GM19467 (cell line): ENCODE results near the gene RPS6KC1.
"Not testable (repeated sequence)": the region's sequence is repeated elsewhere in the genome, so short reads cannot be mapped to it uniquely, and the experiment has no call there.

Experiments used
- ATAC-seq: cut with Tn5 transposase; IDR thresholded peaks from one replicate; pipeline ENCODE4 v1.9.1; 2021; ENCODE audit warnings: mild to moderate bottlenecking, moderate library complexity; ENCODE audit not compliant: unreplicated experiment

The RPS6KC1 gene

DNA sequence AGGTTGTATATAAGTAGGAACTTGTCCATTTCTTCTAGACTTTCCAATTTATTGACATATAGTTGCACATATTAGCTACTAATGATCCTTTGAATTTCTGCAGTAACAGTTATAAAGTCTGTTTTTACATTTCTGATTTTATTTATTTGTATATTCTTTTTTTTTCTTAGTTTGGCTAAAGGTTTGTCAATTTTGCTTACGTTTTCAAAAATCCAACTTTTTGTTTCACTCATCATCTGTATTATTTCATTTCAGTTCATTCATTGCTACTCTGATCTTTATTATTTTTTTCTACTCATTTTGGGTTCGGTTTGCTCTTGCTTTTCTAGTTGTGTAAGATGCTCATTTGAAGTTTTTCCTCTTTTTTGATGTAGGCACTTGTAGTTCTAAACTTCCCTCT, 97.9 kb downstream of the RPS6KC1 start:
- no peak for ATAC-seq

DNA sequence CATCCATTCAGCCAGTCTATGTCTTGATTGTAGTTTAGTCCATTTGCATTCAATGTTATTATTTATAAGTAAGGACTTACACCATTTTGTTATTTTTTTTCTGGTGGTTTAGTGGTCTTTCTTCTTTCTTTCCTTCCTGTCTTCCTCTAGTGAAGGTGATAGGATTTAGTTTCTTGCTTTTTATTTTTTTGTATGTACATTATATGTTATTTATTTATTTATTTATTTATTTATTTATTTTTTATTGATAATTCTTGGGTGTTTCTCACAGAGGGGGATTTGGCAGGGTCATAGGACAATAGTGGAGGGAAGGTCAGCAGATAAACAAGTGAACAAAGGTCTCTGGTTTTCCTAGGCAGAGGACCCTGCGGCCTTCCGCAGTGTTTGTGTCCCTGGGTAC, 99.0 kb downstream of the RPS6KC1 start:
- ATAC-seq: not testable (repeated sequence)

- ATAC-seq: no peak
Observed at GRCh38 chr1:213154056-213154685, 103.1 kb downstream of the RPS6KC1 start.

DNA sequence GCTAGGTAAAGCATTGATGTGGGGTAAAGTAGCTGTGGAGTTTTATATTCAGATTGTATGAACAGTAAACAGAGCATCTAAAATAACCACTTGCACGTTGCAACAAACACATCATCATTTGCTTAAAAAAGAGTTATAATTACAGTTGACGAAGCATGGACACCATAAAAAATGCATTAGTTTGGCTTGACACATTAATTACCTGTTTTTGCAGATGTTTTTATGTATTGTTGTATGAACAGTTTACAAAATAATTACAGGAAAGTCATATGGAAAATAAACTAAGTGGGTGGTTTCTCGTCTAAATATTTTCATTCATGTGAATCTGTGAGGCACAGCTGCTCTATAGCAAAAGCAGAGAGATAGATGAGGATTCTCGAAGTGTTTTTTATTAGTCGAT, 108.3 kb downstream of the RPS6KC1 start:
- ATAC-seq: no peak

DNA sequence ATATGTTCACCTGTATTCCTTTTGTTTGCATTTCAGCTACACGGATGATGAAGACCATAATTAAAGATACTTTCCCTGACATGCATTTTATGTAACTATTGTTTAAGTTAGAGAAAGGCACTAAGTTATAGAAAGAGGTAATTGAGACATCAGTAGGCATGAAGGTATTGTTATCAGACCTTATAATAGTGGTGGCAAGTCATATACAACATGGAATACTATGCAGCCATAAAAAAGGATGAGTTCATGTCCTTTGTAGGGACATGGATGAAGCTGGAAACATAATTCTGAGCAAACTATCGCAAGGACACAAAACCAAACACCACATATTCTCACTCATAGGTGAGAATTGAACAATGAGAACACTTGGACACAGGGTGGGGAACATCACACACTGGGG, 109.4 kb downstream of the RPS6KC1 start:
- not testable (repeated sequence) for ATAC-seq

DNA sequence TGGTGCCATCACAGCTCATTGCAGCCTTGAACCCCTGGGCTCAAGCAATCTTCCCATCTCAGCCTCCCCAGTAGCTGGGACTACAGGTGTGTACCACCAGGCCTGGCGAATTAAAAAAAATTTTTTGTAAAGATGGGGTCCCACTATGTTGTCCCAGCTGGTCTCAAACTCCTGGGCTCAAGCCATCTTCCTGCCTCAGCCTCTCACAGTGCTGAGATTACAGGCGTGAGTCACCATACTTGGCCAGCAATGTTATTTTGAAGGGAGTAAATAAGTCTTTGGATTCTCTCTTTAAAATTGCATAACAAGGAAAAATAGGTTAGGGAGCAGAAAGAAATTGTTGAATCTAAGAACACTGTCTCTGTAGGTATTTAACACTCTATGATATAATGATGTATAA, 111.3 kb downstream of the RPS6KC1 start:
- ATAC-seq: no peak

DNA sequence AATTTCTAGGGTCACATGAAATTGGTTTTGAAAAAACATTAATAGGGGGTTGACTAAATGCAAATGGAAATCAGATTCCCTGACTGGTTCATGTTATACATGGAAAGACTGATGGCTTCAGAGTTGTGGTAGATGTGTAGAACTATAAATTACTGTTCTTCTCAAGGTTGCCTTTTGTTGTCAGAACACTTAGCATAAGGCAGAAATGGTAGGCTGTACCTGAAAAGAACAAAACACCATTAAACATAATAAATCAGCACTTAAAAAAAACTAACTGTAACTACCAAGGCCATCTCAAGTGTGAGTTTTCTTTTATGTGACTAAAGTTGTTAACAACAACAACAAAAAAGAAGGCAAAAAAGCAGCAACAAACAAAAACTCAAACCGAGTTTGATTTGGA, 111.8 kb downstream of the RPS6KC1 start:
- no peak for ATAC-seq

- ATAC-seq: no peak
Observed at GRCh38 chr1:213163278-213163711, 112.3 kb downstream of the RPS6KC1 start.

DNA sequence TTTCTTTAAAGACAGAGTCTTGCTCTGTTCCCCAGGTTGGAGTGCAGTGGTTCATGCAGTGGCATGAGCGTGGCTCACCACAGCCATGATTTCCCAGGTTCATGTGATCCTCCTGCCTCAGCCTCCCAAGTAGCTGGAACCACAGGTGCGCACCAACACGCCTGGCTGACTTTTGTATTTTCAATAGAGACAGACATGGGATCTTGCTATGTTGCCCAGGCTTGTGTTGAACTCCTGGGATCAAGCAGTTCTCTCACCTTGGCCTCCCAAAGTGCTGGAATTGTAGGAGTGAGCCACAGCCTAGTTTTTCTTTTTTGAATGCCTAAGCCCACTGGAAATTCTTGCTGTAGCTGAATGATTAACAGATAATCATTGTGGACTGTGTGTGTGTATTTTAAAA, 113.5 kb downstream of the RPS6KC1 start:
- no peak for ATAC-seq

GRCh38 chr1:213166852-213167251, 115.8 kb downstream of the RPS6KC1 start:
- ATAC-seq: no peak

GRCh38 chr1:213171711-213172110, 120.7 kb downstream of the RPS6KC1 start:
- ATAC-seq: no peak

DNA sequence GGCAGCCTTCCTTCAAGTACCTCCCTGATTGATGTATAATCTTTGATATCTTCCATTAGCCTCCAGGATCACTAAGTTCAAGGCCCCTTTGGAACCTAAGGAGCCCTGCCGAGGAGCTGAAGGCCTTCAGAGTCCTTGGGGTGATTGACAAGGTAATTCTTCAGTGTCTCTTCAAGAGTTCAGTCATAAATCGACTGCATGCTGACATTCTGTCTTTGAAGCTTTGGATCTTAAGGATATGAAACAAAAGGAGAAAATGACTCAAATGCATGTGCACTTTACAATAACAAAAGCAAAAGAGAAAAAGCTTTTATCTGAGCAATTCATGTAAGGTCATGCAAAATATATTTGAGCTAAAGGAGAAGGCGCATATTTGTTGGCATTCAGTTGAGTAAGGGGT, 125.3 kb downstream of the RPS6KC1 start:
- no peak for ATAC-seq

DNA sequence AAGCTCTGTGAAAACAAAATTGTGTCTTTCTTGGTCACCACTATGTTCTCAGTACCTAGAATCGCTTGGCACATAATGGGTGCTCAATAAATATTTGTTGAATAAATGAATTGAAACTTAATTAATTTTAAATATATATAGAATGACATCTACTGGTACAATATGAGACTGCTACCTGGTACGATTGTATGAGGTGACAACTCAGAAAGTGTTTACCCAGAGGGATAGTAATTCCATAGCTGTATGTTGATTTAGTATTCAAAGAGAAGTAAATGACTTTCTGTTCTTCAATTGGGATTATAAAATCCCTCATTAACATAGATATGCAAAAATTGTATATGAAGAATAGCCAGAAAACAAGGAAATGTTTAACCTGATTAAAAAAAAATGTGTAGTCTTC, 128.7 kb downstream of the RPS6KC1 start:
- no peak for ATAC-seq

DNA sequence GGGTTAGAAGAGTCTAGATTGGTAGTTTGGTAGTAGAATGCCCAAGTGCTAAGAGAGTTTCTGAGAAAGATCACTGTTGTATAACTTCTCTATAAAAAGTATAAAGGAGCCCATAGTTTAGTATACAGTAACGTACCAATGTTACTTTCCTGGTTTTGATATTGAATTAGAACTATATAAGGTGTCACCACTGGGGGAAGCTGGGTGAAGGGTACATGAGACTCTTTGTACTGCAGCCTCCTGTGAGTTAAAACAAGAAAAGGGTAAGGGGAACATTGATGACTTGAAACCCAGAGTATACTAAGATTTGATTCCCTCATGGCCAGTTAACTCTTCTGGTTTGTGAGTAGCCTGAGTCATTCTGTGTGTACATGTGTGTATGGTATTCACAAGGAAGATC, 129.8 kb downstream of the RPS6KC1 start:
- no peak for ATAC-seq

GRCh38 chr1:213183036-213183672, 132.1 kb downstream of the RPS6KC1 start:
- no peak for ATAC-seq

DNA sequence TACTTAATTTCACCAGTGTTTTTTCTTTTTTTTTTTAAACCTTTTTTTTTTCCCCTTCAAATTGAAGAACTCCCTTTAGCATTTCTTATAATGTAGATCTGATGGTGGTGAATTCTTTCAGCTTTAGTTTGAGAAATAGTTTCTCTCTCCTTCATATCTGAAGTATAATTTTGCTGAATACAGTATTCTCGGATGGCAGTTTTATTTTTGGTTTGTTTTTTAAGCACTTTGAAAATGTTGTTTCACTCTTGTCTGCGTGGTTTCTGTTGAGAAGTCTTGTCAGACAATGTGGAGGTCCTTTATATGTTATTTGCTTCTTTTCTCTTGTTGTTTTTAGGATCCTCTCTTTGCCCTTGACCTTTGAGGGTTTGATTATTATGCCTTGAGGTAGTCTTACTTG, 135.1 kb downstream of the RPS6KC1 start:
- no peak for ATAC-seq

GRCh38 chr1:213192026-213192425, 141.0 kb downstream of the RPS6KC1 start:
- ATAC-seq: no peak

- ATAC-seq: no peak
Observed at GRCh38 chr1:213194383-213194782, 143.3 kb downstream of the RPS6KC1 start.

GRCh38 chr1:213194855-213195254, 143.8 kb downstream of the RPS6KC1 start:
- ATAC-seq: no peak

GRCh38 chr1:213196328-213197054, 145.4 kb downstream of the RPS6KC1 start:
- not testable (repeated sequence) for ATAC-seq

DNA sequence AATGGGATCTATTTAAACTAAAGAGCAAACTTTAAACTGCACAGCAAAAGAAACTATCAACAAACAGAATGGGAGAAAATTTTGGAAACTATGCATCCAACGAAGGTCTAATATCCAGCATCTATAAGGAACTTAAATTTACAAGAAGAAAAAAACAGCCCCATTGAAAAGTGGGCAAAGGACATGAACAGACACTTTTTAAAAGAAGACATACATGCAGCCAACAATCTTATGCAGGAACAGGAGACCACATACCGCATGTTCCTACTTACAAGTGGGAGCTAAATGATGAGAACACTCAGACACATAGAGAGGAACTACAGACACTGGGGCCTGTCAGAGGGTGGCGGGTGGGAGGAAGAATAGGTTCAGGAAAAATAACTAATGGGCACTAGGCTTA, 149.6 kb downstream of the RPS6KC1 start:
- ATAC-seq: no peak
